OCI-LY7 (cell line): ENCODE measurements around the gene COL5A2. TPM values are rescaled to one million over a fixed set of nuclear protein-coding genes. Genes with fewer than 3 reads are reported as not detected.

Experiments
- BruUV-seq: library from RNA; stranded (reverse); fragments of 400-500 nt; replicated peaks from 2 replicates; lab custom pipeline; 2021; lab: Mats Ljungman, UMichigan
- CTCF ChIA-PET: fragments of 300-600 bp; sonication (Branson Sonifier 250); formaldehyde crosslinking; loops from one replicate; lab custom pipeline; 2022; ENCODE audit warnings: antibody characterized with exemption; ENCODE audit not compliant: unreplicated experiment; lab: Charles Lee
- POLR2A ChIA-PET: fragments of 300-600 bp; sonication (Branson Sonifier 250); formaldehyde crosslinking; loops from one replicate; lab custom pipeline; 2022; ENCODE audit warnings: antibody characterized with exemption; lab: Charles Lee
- DNase-seq: peaks from one replicate; pipeline ENCODE4 v3.0.0-alpha.2; 2015; ENCODE audit warnings: low spot score
- H2AFZ ChIP-seq: fragments of 200-600 bp; sonication (generic), shearing (Covaris generic); 2 replicates; pipeline ENCODE4 v1.6.1; 2014; ENCODE audit warnings: mild to moderate bottlenecking, antibody characterized with exemption, low read length, moderate library complexity
- H3K27ac ChIP-seq: fragments of 200-600 bp; sonication (generic); 2 replicates; pipeline ENCODE4 v1.5.1; 2014; ENCODE audit warnings: mixed run types, low read depth, mild to moderate bottlenecking, moderate library complexity, low read length, inconsistent platforms; ENCODE audit not compliant: poor library complexity, severe bottlenecking
- H3K36me3 ChIP-seq: fragments of 200-600 bp; sonication (generic); 2 replicates; pipeline ENCODE4 v1.6.1; 2014; ENCODE audit warnings: mild to moderate bottlenecking, antibody characterized with exemption, low read length, moderate library complexity, mixed read lengths; ENCODE audit not compliant: insufficient read depth
- H3K4me1 ChIP-seq: fragments of 200-600 bp; sonication (generic); 2 replicates; pipeline ENCODE4 v1.5.1; 2014; ENCODE audit warnings: mild to moderate bottlenecking, low read length; ENCODE audit not compliant: insufficient read depth, poor library complexity, severe bottlenecking
- H3K4me2 ChIP-seq: fragments of 200-600 bp; sonication (generic); 2 replicates; pipeline ENCODE4 v1.6.1; 2014; ENCODE audit warnings: mild to moderate bottlenecking, low read length
- H3K4me3 ChIP-seq: fragments of 200-600 bp; sonication (generic); 2 replicates; pipeline ENCODE4 v1.5.1; 2014; ENCODE audit warnings: mild to moderate bottlenecking, low read depth, low read length; ENCODE audit not compliant: poor library complexity, severe bottlenecking
- H3K79me2 ChIP-seq: fragments of 200-600 bp; sonication (generic); 2 replicates; pipeline ENCODE4 v1.6.1; 2016; ENCODE audit warnings: low read depth, mild to moderate bottlenecking, low read length, moderate library complexity, mixed read lengths; ENCODE audit not compliant: insufficient read depth
- H3K9me2 ChIP-seq: fragments of 200-600 bp; sonication (generic); 2 replicates; pipeline ENCODE4 v1.6.1; 2016; ENCODE audit warnings: mild to moderate bottlenecking, low read length, mixed read lengths; ENCODE audit not compliant: insufficient read depth
- H3K9me3 ChIP-seq: fragments of 200-600 bp; sonication (generic); 2 replicates; pipeline ENCODE4 v1.6.1; 2014; ENCODE audit warnings: mild to moderate bottlenecking, mixed run types, low read length, mixed read lengths
- H4K20me1 ChIP-seq: fragments of 200-600 bp; sonication (generic); 2 replicates; pipeline ENCODE4 v1.6.1; 2014; ENCODE audit warnings: mild to moderate bottlenecking, antibody characterized with exemption, low read length, moderate library complexity, mixed read lengths; ENCODE audit not compliant: insufficient read depth
- EZH2phosphoT487 ChIP-seq: fragments of 200-600 bp; sonication (generic); IDR thresholded peaks from 2 replicates; pipeline ENCODE4 v1.6.1; 2018; ENCODE audit warnings: low read depth, borderline replicate concordance, mild to moderate bottlenecking, mixed run types, antibody characterized with exemption, low read length, moderate library complexity, mixed read lengths
- intact Hi-C: fragments of 100-400 bp; cut with micrococcal nuclease; formaldehyde crosslinking; loops from one replicate; pipeline ENCODE4 v1.10.0; 2022; ENCODE audit not compliant: unreplicated experiment
- total RNA-seq, 2 experiments: library from RNA; depleted of rRNA in 1 of 2; stranded (reverse); fragments of >200 nt in 1 of 2; shearing (Covaris generic) in 1 of 2; gene quantifications; 2 replicates each; pipeline ENCODE4 v1.2.3, GENCODE V29; 2014 to 2022
- TF ChIP-seq, protein P1 (sequence below): fragments of 200-600 bp; sonication (generic); conservative IDR thresholded peaks from 2 replicates; pipeline ENCODE4 v1.5.1; 2014; ENCODE audit warnings: mild to moderate bottlenecking, antibody characterized with exemption, low read length, moderate library complexity, mixed read lengths

Gene COL5A2
- total RNA-seq, 2 experiments from 2014 or later: 0.50 to 0.61 TPM

DNA sequence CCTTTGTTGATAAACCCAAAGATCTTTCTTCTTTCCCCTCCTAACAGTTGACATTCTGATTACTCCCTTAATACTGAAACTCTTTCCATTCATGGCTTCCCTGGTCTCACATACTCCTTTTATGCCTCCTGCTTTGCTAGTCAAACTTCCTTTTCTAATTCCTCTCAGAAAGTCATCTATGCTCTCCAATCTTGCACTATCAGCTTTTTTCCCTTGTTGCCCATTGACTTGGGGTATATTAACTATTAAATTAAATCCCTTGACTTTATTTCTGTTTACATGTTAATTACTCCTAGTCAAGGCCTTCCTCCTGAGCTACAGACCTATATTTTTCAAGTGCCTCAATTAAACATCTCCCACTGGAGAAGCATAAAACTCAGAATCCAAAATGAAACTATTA is 3.6 kb upstream of the COL5A2 start:
- Histone ChIP-seq H4K20me1 (no peaks in the 10 kb centered on the region), H3K27ac (no peak overlapping the region), H3K4me2 (no peak overlapping the region), H3K4me1 (no peaks in the 10 kb centered on the region), H3K9me3 (no peaks in the 10 kb centered on the region), H3K79me2 (no peaks in the 10 kb centered on the region), H2AFZ (no peak overlapping the region), H3K4me3 (no peak overlapping the region), H3K9me2 (no peaks in the 10 kb centered on the region), H3K36me3 (no peaks in the 10 kb centered on the region)
- no TSS peak for BruUV-seq
- TF ChIP-seq, protein P1, sequence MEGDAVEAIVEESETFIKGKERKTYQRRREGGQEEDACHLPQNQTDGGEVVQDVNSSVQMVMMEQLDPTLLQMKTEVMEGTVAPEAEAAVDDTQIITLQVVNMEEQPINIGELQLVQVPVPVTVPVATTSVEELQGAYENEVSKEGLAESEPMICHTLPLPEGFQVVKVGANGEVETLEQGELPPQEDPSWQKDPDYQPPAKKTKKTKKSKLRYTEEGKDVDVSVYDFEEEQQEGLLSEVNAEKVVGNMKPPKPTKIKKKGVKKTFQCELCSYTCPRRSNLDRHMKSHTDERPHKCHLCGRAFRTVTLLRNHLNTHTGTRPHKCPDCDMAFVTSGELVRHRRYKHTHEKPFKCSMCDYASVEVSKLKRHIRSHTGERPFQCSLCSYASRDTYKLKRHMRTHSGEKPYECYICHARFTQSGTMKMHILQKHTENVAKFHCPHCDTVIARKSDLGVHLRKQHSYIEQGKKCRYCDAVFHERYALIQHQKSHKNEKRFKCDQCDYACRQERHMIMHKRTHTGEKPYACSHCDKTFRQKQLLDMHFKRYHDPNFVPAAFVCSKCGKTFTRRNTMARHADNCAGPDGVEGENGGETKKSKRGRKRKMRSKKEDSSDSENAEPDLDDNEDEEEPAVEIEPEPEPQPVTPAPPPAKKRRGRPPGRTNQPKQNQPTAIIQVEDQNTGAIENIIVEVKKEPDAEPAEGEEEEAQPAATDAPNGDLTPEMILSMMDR: no peak
- no peak for TF ChIP-seq EZH2phosphoT487
- no peak for DNase-seq
- ChIA-PET POLR2A (no interaction called here), CTCF (no interaction called here)
- intact Hi-C loops: no loop called here

DNA sequence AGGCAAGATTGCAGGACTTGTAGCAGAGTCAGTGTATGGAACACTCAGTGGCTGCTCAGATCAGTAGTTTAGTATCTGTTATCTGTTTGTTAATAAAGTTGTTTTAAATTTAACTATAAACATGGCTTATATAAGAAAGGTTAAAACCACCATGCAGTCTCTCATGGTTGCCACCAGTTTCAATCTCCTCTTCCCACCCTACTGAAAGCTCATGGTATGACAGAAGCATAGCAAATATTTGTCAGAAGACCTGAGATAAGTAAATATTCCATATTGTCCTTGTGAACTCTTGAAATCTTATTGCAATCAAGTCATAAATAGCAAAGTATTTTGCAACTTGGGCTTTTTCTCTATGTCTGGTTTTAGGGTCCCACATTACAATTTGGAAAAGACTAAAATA is 2.1 kb upstream of the COL5A2 start:
- Histone ChIP-seq H3K4me2 (no peak overlapping the region), H3K79me2 (no peaks in the 10 kb centered on the region), H4K20me1 (no peaks in the 10 kb centered on the region), H3K9me2 (no peaks in the 10 kb centered on the region), H3K4me3 (no peak overlapping the region), H3K27ac (no peak overlapping the region), H3K36me3 (no peaks in the 10 kb centered on the region), H3K9me3 (no peaks in the 10 kb centered on the region), H3K4me1 (no peaks in the 10 kb centered on the region), H2AFZ (no peak overlapping the region)
- no TSS peak for BruUV-seq
- ChIA-PET CTCF (no interaction called here), POLR2A (interaction anchor here (0.9 kb wide), 1 partner anchor 9 kb away, joined by 3 read pairs; no protein-coding TSS in a partner anchor)
- intact Hi-C loops: no loop called here
- TF ChIP-seq, protein P1: no peak
- TF ChIP-seq EZH2phosphoT487: no peak
- no peak for DNase-seq

DNA sequence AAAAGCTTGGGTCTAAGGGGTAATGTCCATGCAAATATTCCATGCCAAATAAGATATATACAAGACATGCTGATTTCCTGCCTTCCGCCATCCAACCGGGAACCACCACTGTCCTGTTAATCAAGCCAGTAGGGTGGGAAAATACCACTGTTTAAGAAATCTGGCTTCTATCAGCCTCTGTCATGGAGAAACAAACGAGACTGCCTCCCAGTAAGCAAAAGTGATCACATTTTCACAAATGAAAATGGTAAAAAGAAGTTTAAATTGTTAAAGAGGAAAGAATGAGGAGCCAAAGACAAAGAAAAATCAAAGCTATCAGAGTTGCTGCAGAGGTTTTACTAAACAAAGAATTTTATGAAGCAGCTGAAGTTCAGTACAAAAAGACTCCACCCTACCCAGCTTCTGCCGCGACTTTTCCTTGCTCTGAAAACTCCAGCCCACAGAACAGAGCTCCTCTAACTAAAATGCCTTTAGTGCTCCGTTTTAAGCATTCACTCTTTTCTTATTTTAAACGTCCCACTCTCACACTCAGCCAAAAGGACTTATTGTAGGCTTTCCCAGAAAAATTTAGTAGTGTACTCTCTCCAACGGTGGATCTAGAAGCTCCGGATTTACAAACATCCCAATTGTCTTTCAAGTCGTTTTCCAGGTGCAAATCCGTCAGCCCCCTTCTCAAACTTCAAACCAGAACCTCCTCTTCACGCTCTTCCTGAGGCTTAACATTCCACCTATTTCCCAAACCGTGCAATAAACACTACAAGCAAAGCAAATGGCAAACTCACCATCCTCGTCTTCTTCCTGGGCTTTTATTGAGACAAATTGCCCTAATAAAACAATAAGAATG is 613 bp downstream of the COL5A2 start:
- no peak for TF ChIP-seq EZH2phosphoT487
- TF ChIP-seq, protein P1: no peak
- no peak for DNase-seq
- Histone ChIP-seq H3K27ac (no peak overlapping the region), H3K36me3 (no peaks in the 10 kb centered on the region), H3K4me1 (no peaks in the 10 kb centered on the region), H4K20me1 (no peaks in the 10 kb centered on the region), H3K79me2 (no peaks in the 10 kb centered on the region), H3K4me2 (no peak overlapping the region), H2AFZ (no peak overlapping the region), H3K9me3 (no peaks in the 10 kb centered on the region), H3K4me3 (no peak overlapping the region), H3K9me2 (no peaks in the 10 kb centered on the region)
- BruUV-seq: no TSS peak
- ChIA-PET POLR2A (interaction anchor here (0.6 to 1.7 kb wide), 6 partner anchors 12 to 1360 kb away, joined by 3 to 4 read pairs (median 4); no protein-coding TSS in a partner anchor), CTCF (no interaction called here)
- intact Hi-C loops: no loop called here
